Retinal pigment epithelial cell (primary cell): ENCODE measurements around the gene PIP5K1B.
A peak's percentile ranks its signal among the peaks of the same experiment; 100 is the strongest.

Experiments
- DNase-seq: peaks from one replicate; pipeline ENCODE4 v3.0.0-alpha.2; 2010; ENCODE audit warnings: low read depth
- H3K4me3 ChIP-seq: 2 replicates; pipeline ENCODE4 v1.5.1; 2011; ENCODE audit warnings: mild to moderate bottlenecking, low read length, control low read depth, moderate library complexity
- CTCF ChIP-seq: conservative IDR thresholded peaks from 2 replicates; pipeline ENCODE4 v1.5.1; 2011; ENCODE audit warnings: low read depth, low read length, control low read depth, inconsistent platforms

PIP5K1B gene

GRCh38 chr9:69023650-69024049 lies 318.6 kb downstream of the PIP5K1B start:
- no peak overlapping the region for H3K4me3 ChIP-seq
- no peak for DNase-seq
- no peak for TF ChIP-seq CTCF

GRCh38 chr9:69027355-69028097 lies 322.5 kb downstream of the PIP5K1B start:
- no peak overlapping the region for H3K4me3 ChIP-seq
- TF ChIP-seq CTCF: peak; percentile 90
- DNase-seq: no peak

GRCh38 chr9:69028754-69029153 lies 323.7 kb downstream of the PIP5K1B start:
- TF ChIP-seq CTCF: no peak
- no peak for DNase-seq

GRCh38 chr9:69029535-69029934 lies 324.5 kb downstream of the PIP5K1B start:
- no peak overlapping the region for H3K4me3 ChIP-seq
- no peak for DNase-seq
- no peak for TF ChIP-seq CTCF

More at GRCh38 chr9:69028754-69029153, 323.7 kb downstream of the PIP5K1B start:
- no peak overlapping the region for H3K4me3 ChIP-seq

GRCh38 chr9:69030851-69031645 lies 326.0 kb downstream of the PIP5K1B start:
- no peak for TF ChIP-seq CTCF
- no peak for DNase-seq
- no peak overlapping the region for H3K4me3 ChIP-seq

- no peak overlapping the region for H3K4me3 ChIP-seq
- DNase-seq: no peak
- TF ChIP-seq CTCF: no peak
Measured at GRCh38 chr9:69034071-69034470, 329.0 kb downstream of the PIP5K1B start.
